HFF-Myc (cell line): ENCODE data around the gene OPCML.

Source experiments
- DNase-seq: peaks from one replicate; pipeline ENCODE4 v3.0.0-alpha.2; 2011; ENCODE audit warnings: low read depth; ENCODE audit errors: extremely low read depth
- H3K4me3 ChIP-seq: replicated peaks from 2 replicates; pipeline ENCODE4 v1.5.1; 2011; ENCODE audit warnings: low read depth, mild to moderate bottlenecking, control low read depth, low read length
- TF ChIP-seq, protein P1 (sequence below): IDR thresholded peaks from 2 replicates; pipeline ENCODE4 v1.5.1; 2012; ENCODE audit warnings: mild to moderate bottlenecking, low read depth, low read length, control low read depth; ENCODE audit errors: missing control alignments

Gene OPCML

DNA sequence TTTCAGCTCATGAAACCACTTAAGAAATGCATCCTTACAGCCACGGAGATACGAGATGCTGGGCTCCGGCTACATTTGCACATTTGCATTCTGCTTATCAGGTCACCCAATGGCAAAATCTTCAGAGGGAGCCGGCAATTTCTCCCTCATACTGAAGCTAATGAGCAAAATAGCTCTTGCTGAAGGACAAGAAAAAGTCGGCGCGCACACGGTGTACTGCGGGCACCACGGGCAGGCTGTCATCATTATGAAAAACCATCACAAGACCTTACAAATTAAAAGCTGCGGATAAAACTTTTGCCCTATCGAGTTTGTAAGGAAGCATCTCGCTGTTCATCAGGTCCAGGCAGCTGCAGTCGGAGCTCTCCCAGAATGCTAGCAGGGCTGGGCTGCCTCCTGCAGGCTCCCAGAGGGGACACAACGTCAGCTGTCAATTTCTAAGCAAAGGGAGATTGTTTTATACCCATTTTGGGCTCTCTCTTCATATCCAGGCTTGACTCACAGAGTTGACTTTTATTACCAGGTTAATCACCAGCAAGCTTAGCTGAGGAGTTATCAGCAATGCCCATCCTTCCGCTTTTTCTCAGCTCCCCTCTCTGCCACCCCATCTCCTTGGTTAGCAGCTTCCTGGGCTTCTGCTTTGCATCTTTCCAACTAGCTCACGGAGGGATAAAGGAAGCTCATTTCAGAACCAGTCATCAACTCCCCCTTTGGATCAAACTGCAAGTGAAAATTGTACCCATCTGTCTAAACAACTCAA, 375.1 kb downstream of the OPCML start:
- H3K4me3 ChIP-seq: no peak overlapping the region
- no peak for DNase-seq
- TF ChIP-seq, protein P1, sequence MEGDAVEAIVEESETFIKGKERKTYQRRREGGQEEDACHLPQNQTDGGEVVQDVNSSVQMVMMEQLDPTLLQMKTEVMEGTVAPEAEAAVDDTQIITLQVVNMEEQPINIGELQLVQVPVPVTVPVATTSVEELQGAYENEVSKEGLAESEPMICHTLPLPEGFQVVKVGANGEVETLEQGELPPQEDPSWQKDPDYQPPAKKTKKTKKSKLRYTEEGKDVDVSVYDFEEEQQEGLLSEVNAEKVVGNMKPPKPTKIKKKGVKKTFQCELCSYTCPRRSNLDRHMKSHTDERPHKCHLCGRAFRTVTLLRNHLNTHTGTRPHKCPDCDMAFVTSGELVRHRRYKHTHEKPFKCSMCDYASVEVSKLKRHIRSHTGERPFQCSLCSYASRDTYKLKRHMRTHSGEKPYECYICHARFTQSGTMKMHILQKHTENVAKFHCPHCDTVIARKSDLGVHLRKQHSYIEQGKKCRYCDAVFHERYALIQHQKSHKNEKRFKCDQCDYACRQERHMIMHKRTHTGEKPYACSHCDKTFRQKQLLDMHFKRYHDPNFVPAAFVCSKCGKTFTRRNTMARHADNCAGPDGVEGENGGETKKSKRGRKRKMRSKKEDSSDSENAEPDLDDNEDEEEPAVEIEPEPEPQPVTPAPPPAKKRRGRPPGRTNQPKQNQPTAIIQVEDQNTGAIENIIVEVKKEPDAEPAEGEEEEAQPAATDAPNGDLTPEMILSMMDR: no peak

DNA sequence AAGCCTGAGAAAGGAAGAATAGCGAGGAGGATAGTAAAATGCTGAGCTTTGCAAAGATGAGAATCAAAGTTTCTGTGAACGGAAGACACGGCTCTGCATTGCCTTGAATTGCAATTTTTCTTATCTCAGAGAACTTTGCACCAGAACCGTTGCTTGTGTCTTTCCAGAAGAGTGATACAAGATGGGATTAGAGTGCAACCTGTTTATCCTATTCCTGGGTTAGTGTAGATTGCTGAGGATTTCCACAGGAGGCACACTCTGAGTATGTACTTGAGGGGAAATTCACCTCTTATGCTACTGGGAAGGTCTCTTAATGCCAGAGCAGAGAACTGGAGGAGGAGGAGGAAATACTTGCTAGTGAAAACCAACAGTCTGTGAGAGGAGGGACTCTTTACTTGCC, 377.5 kb downstream of the OPCML start:
- TF ChIP-seq, protein P1: no peak
- DNase-seq: no peak
- no peak overlapping the region for H3K4me3 ChIP-seq

DNA sequence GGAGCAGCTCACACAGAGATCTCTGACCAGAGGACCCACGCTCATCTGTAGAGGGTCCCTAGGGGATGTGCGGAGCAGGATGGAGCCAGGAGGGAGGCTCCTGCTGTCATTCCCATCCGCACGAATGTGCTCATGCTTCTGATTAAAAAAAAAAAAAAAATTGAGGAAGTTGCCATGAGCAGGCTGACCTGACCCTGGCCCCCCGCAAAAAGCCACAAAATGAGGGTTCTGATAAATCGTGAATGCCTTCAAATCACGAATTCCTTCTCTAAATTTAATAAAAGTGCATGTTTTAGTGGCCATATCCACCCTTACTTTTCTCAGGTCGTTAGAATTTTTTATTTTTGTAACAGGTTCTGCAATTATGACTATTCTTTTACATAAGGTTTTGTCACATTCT, 378.2 kb downstream of the OPCML start:
- no peak for DNase-seq
- no peak overlapping the region for H3K4me3 ChIP-seq
- TF ChIP-seq, protein P1: no peak

DNA sequence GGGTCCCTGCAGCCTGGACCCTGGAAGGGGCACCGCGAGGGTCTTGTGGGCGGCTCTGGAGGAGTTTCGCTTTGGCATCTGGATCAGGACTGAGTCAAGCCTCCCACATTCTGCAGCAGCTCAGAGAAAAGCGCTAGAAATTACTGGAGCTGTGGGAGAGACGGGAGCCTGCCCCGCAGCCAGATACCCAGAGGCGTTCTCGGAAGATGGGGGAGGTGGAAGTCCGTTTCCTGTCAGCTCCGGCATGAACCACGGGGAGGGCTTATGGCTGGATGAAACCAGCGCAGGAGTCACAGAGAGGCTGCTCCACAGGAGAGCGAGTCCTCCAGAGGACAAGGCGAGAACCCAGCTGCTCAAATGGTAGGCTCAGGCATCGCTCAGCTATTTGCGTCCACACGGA, 379.3 kb downstream of the OPCML start:
- TF ChIP-seq, protein P1: no peak
- no peak for DNase-seq
- no peak overlapping the region for H3K4me3 ChIP-seq

DNA sequence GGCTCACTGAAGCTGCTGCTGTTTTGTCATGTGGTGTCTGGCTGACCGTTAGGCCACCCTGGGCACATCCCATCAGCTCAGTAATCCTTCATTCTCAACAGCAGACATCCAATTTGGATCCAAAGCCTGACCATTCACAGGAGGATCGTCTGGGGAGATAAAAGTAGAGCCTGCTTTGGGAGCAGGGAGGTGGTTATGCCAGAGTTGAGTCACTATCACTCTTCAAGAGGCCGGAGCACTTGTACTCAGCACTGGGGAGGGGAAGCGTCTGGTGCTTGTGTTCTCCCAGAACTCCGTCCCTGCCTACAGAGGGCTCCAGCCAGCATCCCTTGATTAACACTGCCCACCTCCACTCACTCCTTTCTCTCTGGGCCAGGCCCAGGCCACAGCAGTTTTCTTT, 382.6 kb downstream of the OPCML start:
- H3K4me3 ChIP-seq: no peak overlapping the region
- DNase-seq: no peak
- TF ChIP-seq, protein P1: no peak

DNA sequence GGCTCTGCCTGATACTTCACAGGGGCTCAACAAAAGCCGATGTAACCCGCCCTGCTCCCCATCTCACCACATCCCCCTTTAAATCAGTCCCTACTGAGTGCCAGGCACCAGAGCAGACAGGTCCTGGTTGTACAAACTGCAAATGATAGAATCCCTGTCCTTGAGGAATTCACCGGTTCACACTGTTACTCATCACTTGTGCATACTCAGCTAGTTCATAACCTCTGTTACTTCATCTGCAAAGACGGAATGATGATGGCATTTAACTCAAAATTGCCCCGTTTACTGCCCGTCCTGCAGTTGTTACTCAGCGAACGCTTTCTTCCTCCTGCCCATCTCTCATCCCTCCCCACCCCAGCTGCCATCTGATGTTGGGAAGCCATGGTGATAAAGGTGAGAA, 384.7 kb downstream of the OPCML start:
- no peak for DNase-seq
- H3K4me3 ChIP-seq: no peak overlapping the region
- TF ChIP-seq, protein P1: no peak
